HepG2 (cell line): ENCODE results near the gene ROBO2. TPM values are rescaled to one million over a fixed set of nuclear protein-coding genes. Genes with fewer than 3 reads are reported as not detected.

Experiments
- ATAC-seq: fragments of 200-7000 bp; cut with Tn5 transposase; 3 replicates; pipeline ENCODE4 v1.9.1; 2020; ENCODE audit warnings: mild to moderate bottlenecking, moderate library complexity
- BruUV-seq: library from RNA; stranded (reverse); fragments of 400-500 nt; replicated peaks from 2 replicates; lab custom pipeline; 2021; lab: Mats Ljungman, UMichigan
- CTCF ChIA-PET: fragments of 300-600 bp; formaldehyde crosslinking; extraction: SDS; loops from one replicate; lab custom pipeline; 2021; ENCODE audit warnings: low total read pairs, inconsistent platforms, low intra/inter-chr PET ratio; lab: Yijun Ruan, JAX
- POLR2A ChIA-PET: fragments of 350-600 bp; sonication (Branson Sonifier 250); formaldehyde crosslinking; loops from one replicate; lab custom pipeline; 2020; ENCODE audit warnings: antibody characterized with exemption, inconsistent platforms; lab: Yijun Ruan, JAX
- DNase-seq: peaks from one replicate; pipeline ENCODE4 v3.0.0-alpha.2; 2015; ENCODE audit warnings: low spot score
- FAIRE-seq: peaks from 3 replicates; lab custom pipeline; 2011; peaks lifted over from hg19 to GRCh38; lab: Jason Lieb, UNC
- H2AFZ ChIP-seq: one replicate; pipeline ENCODE4 v1.6.1; 2011; ENCODE audit warnings: low read length, inconsistent platforms
- H3K27ac ChIP-seq: fragments of 300-600 bp; 3 replicates; pipeline ENCODE4 v1.8.0; 2011; ENCODE audit warnings: mixed run types, mild to moderate bottlenecking, mixed read lengths, low read length, inconsistent platforms; ENCODE audit not compliant: insufficient read depth; ENCODE audit errors: extremely low read length
- H3K27me3 ChIP-seq, 2 experiments: fragments of 200-600 bp in 1 of 2; 2 replicates in 1 of 2; 3 replicates in 1 of 2; pipeline versions ENCODE4 v1.6.0 to v1.8.0; 2011; ENCODE audit warnings: low read length in 2 of 2, mild to moderate bottlenecking in 2 of 2, moderate library complexity in 2 of 2, inconsistent platforms in 1 of 2; ENCODE audit not compliant: insufficient read depth in 2 of 2, control insufficient read depth in 1 of 2
- H3K36me3 ChIP-seq, 2 experiments: fragments of 200-600 bp in 1 of 2; replicated peaks in 1 of 2; 2 replicates in 1 of 2; 3 replicates in 1 of 2; pipeline versions ENCODE4 v1.5.1 to v1.8.0; 2011; ENCODE audit warnings: low read length in 2 of 2, inconsistent platforms in 1 of 2; ENCODE audit not compliant: insufficient read depth in 2 of 2, control insufficient read depth in 1 of 2
- H3K4me1 ChIP-seq: 2 replicates; pipeline ENCODE4 v1.5.1; 2012; ENCODE audit warnings: low read length, inconsistent platforms; ENCODE audit not compliant: insufficient read depth
- H3K4me2 ChIP-seq: 2 replicates; pipeline ENCODE4 v1.6.0; 2011; ENCODE audit warnings: low read depth, low read length, inconsistent platforms
- H3K4me3 ChIP-seq, 3 experiments: fragments of 200-600 bp in 1 of 3; sonication (generic), shearing (Covaris generic) in 1 of 3; replicated peaks in 1 of 3; 2 replicates each; pipeline ENCODE4 v1.5.1; 2011 to 2016; ENCODE audit warnings: low read length in 3 of 3, inconsistent platforms in 2 of 3, low read depth in 2 of 3, mild to moderate bottlenecking in 2 of 3, control low read depth in 1 of 3, mixed read lengths in 1 of 3; ENCODE audit not compliant: insufficient read depth in 1 of 3
- H3K79me2 ChIP-seq: one replicate; pipeline ENCODE4 v1.6.1; 2011; ENCODE audit warnings: low read length, inconsistent platforms; ENCODE audit not compliant: insufficient read depth
- H3K9ac ChIP-seq: 2 replicates; pipeline ENCODE4 v1.6.0; 2011; ENCODE audit warnings: mild to moderate bottlenecking, low read depth, low read length, inconsistent platforms; ENCODE audit not compliant: insufficient read depth
- H3K9me3 ChIP-seq: 2 replicates; pipeline ENCODE4 v1.5.1; 2012; ENCODE audit warnings: mild to moderate bottlenecking, low read length
- H4K20me1 ChIP-seq: 2 replicates; pipeline ENCODE4 v1.6.0; 2011; ENCODE audit warnings: inconsistent platforms, mild to moderate bottlenecking, low read length, moderate library complexity; ENCODE audit not compliant: insufficient read depth
- HNRNPK ChIP-seq: fragments of 200-400 bp; formaldehyde crosslinking; IDR thresholded peaks from 2 replicates; pipeline ENCODE4 v1.6.1; 2018; ENCODE audit warnings: low read length, low read depth, moderate library complexity, mild to moderate bottlenecking; ENCODE audit not compliant: poor library complexity, severe bottlenecking
- NR2F1 ChIP-seq, 2 experiments: fragments of 450-650 bp in 1 of 2; formaldehyde crosslinking in 1 of 2; IDR thresholded peaks; 2 replicates each; pipeline versions ENCODE4 v1.5.0 to v1.6.1; 2016 to 2020; ENCODE audit warnings: mild to moderate bottlenecking in 1 of 2, missing compliant biosample characterization in 1 of 2, missing genetic modification reagents in 1 of 2, moderate library complexity in 1 of 2
- SMYD3 ChIP-seq: sonication (generic); formaldehyde crosslinking; IDR thresholded peaks from 2 replicates; pipeline ENCODE4 v1.8.1; 2023; ENCODE audit warnings: mild to moderate bottlenecking, missing genetic modification reagents
- ZBTB10 ChIP-seq: sonication (generic); formaldehyde crosslinking; IDR thresholded peaks from 2 replicates; pipeline ENCODE4 v1.4.0; 2020; ENCODE audit warnings: missing genetic modification reagents, borderline replicate concordance
- ZBTB3 ChIP-seq: sonication (generic); formaldehyde crosslinking; IDR thresholded peaks from 2 replicates; pipeline ENCODE4 v1.4.0; 2020; ENCODE audit warnings: low read depth, mild to moderate bottlenecking, moderate library complexity, missing genetic modification reagents, borderline replicate concordance
- ZBTB44 ChIP-seq: sonication (generic); formaldehyde crosslinking; IDR thresholded peaks from 2 replicates; pipeline ENCODE4 v1.4.0; 2020; ENCODE audit warnings: missing genetic modification reagents
- ZNF407 ChIP-seq: sonication (generic); formaldehyde crosslinking; IDR thresholded peaks from one replicate; pipeline ENCODE4 v1.5.1; 2020; ENCODE audit warnings: mild to moderate bottlenecking, missing genetic modification reagents; ENCODE audit errors: not compliant biosample characterization
- ZNF615 ChIP-seq: sonication (generic); formaldehyde crosslinking; IDR thresholded peaks from 2 replicates; pipeline ENCODE4 v1.5.0; 2020; ENCODE audit warnings: mild to moderate bottlenecking, missing genetic modification reagents, borderline replicate concordance
- WGBS: methylation state at CpG from one replicate; pipeline ENCODE4 v1.1.6; 2017; ENCODE audit warnings: low lambda C conversion rate; 5-methylcytosine and 5-hydroxymethylcytosine counted together
- in situ Hi-C: cut with HindIII; loops from 2 replicates; pipeline ENCODE4 v1.10.0; 2017; ENCODE audit warnings: low pct_unique_long_range_greater_than_20kb; ENCODE audit not compliant: extremely low pct_ligation_motif_present
- intact Hi-C: fragments of 100-400 bp; cut with micrococcal nuclease; formaldehyde crosslinking; loops from one replicate; pipeline ENCODE4 v1.10.0; 2022; ENCODE audit not compliant: unreplicated experiment
- polyA plus RNA-seq, 8 experiments: library from polyadenylated mRNA; depleted of rRNA in 3 of 8; stranded (reverse) in 7 of 8; unstranded in 1 of 8; fragments of >200 nt; fragmentation: Illumina TruSeq in 4 of 8; extraction: Trizol in 4 of 8; gene quantifications; 2 replicates each; pipeline versions ENCODE4 v1.2.1 to v1.2.3, GENCODE V29; 2011 to 2016; ENCODE audit warnings: low read depth in 4 of 8, missing spikeins in 1 of 8, mixed read lengths in 1 of 8; ENCODE audit not compliant: insufficient read depth in 1 of 8
- total RNA-seq, 5 experiments: library from RNA; depleted of rRNA; stranded (reverse); fragments of >200 nt; fragmentation: Illumina TruSeq; extraction: Trizol; gene quantifications; 2 replicates each; pipeline ENCODE4 v1.2.3, GENCODE V29; 2016; ENCODE audit warnings: low read depth in 1 of 5

ROBO2 gene
- total and polyA plus RNA-seq, 2 of the 13 experiments (the other 11 are each of a cell fraction or from before 2014, with no cell fraction given), result not detected

- TF ChIP-seq ZNF407 (CRISPR knock-in tag), result no peak
- TF ChIP-seq, all 625 proteins: peak for 0
Observed at GRCh38 chr3:77328690-77329089, 288.8 kb downstream of the ROBO2 start (continued).

- Histone ChIP-seq H3K4me2 (no peak overlapping the region), H3K9ac (no peak overlapping the region), H3K27me3 (no peaks in the 10 kb centered on the region), H3K4me3 (no peak overlapping the region), H3K27ac (no peak overlapping the region), H2AFZ (no peak overlapping the region), H3K9me3 (no peaks in the 10 kb centered on the region), H3K36me3 (no peaks in the 10 kb centered on the region), H3K79me2 (no peaks in the 10 kb centered on the region), H3K4me1 (no peaks in the 10 kb centered on the region), H4K20me1 (no peaks in the 10 kb centered on the region)
- ATAC-seq (no peak), DNase-seq (no peak), FAIRE-seq (no peak)
- in situ Hi-C loops, result no loop called here
- intact Hi-C loops, result loop anchor here (10.0 kb wide), 1 partner anchor 1706 kb away; no protein-coding TSS in a partner anchor
- POLR2A ChIA-PET, result no interaction called here
- CTCF ChIA-PET, result no interaction called here
- WGBS, result 22% methylated on average over 4 of the region's 4 CpGs
- BruUV-seq, result no TSS peak
- TF ChIP-seq ZBTB3 (no peak), SMYD3 (CRISPR knock-in tag) (no peak), ZBTB10 (CRISPR knock-in tag) (no peak), HNRNPK (no peak), NR2F1 (CRISPR knock-in tag; IDR thresholded peaks at IDR 0.05) (no peak), ZBTB44 (CRISPR knock-in tag) (no peak), ZNF615 (CRISPR knock-in tag) (no peak)
Observed at GRCh38 chr3:77329116-77329515, 289.2 kb downstream of the ROBO2 start.
